ENCODE data around the gene NT5M.

NT5M gene

GRCh38 chr17:17343896-17344506 is 40.8 kb downstream of the NT5M start:
- Histone ChIP-seq H4K91ac (ENCODE audit: low read depth, low read length) (no peak overlapping the region), H3K4ac (ENCODE audit: low read depth, low read length) (no peak overlapping the region), H2BK120ac (ENCODE audit: insufficient read depth, low read length, poor library complexity) (no peak overlapping the region), H3K14ac (ENCODE audit: low read length) (no peak overlapping the region), H2AK5ac (ENCODE audit: low read length) (no peak overlapping the region), H4K12ac (ENCODE audit: low read depth, low read length) (no peak overlapping the region), H3K4me1 (ENCODE audit: control insufficient read depth in 1 of 2, insufficient read depth in 2 of 2, low read length in 2 of 2) (peaks cover under 1% of the 10 kb centered on the region in 2 experiments), H3K79me2 (ENCODE audit: control insufficient read depth, insufficient read depth, low read length, poor library complexity) (no peaks in the 10 kb centered on the region), H3K36me3 (ENCODE audit: control insufficient read depth in 1 of 2, insufficient read depth in 2 of 2, low read length in 2 of 2) (no peaks in the 10 kb centered on the region), H3K23ac (ENCODE audit: low read length) (no peak overlapping the region), H3K9me3 (ENCODE audit: insufficient read depth, low read depth, low read length) (no peaks in the 10 kb centered on the region), H3K9ac (ENCODE audit: low read length) (no peak overlapping the region), H3K27me3 (ENCODE audit: insufficient read depth, low read length) (no peaks in the 10 kb centered on the region), H3K4me2 (ENCODE audit: low read length) (no peak overlapping the region), H2BK12ac (ENCODE audit: low read length) (no peak overlapping the region), H3K4me3 (ENCODE audit: low read depth, low read length) (no peak overlapping the region), H4K8ac (ENCODE audit: low read depth, low read length) (no peak overlapping the region), H3K27ac (ENCODE audit: low read depth, low read length) (no peak overlapping the region), H2BK5ac (ENCODE audit: low read depth, low read length, poor library complexity) (no peak overlapping the region), H3K79me1 (ENCODE audit: low read length) (no peaks in the 10 kb centered on the region), H2AFZ (ENCODE audit: insufficient read depth, low read length, poor library complexity) (no peak overlapping the region), H3K18ac (ENCODE audit: low read length) (no peak overlapping the region)
- WGBS (ENCODE audit: extremely low coverage, insufficient coverage, insufficient read length) = no CpG with 5 or more reads among the region's 14 CpGs
- DNase-seq = no peak

- Histone ChIP-seq H2AK5ac (ENCODE audit: low read length) (no peak overlapping the region), H3K9me3 (ENCODE audit: insufficient read depth, low read depth, low read length) (no peaks in the 10 kb centered on the region), H4K8ac (ENCODE audit: low read depth, low read length) (no peak overlapping the region), H3K4me1 (ENCODE audit: control insufficient read depth in 1 of 2, insufficient read depth in 2 of 2, low read length in 2 of 2) (peaks cover 5 to 7% of the 10 kb centered on the region in 2 experiments), H3K4me2 (ENCODE audit: low read length) (no peak overlapping the region), H3K27me3 (ENCODE audit: insufficient read depth, low read length) (no peaks in the 10 kb centered on the region), H3K27ac (ENCODE audit: low read depth, low read length) (no peak overlapping the region), H2BK12ac (ENCODE audit: low read length) (no peak overlapping the region), H3K79me2 (ENCODE audit: control insufficient read depth, insufficient read depth, low read length, poor library complexity) (no peaks in the 10 kb centered on the region), H2BK120ac (ENCODE audit: insufficient read depth, low read length, poor library complexity) (no peak overlapping the region), H4K12ac (ENCODE audit: low read depth, low read length) (no peak overlapping the region), H3K4me3 (ENCODE audit: low read depth, low read length) (no peak overlapping the region), H4K91ac (ENCODE audit: low read depth, low read length) (no peak overlapping the region), H3K14ac (ENCODE audit: low read length) (no peak overlapping the region), H3K36me3 (ENCODE audit: control insufficient read depth in 1 of 2, insufficient read depth in 2 of 2, low read length in 2 of 2) (no peaks in the 10 kb centered on the region), H2AFZ (ENCODE audit: insufficient read depth, low read length, poor library complexity) (no peak overlapping the region), H3K4ac (ENCODE audit: low read depth, low read length) (no peak overlapping the region), H3K18ac (ENCODE audit: low read length) (no peak overlapping the region), H3K9ac (ENCODE audit: low read length) (no peak overlapping the region), H3K79me1 (ENCODE audit: low read length) (peaks cover 1% of the 10 kb centered on the region), H2BK5ac (ENCODE audit: low read depth, low read length, poor library complexity) (no peak overlapping the region), H3K23ac (ENCODE audit: low read length) (no peak overlapping the region)
- no CpG with 5 or more reads among the region's 14 CpGs for WGBS (ENCODE audit: extremely low coverage, insufficient coverage, insufficient read length)
- no peak for DNase-seq
Measured at GRCh38 chr17:17344507-17345293, 41.5 kb downstream of the NT5M start.

DNA sequence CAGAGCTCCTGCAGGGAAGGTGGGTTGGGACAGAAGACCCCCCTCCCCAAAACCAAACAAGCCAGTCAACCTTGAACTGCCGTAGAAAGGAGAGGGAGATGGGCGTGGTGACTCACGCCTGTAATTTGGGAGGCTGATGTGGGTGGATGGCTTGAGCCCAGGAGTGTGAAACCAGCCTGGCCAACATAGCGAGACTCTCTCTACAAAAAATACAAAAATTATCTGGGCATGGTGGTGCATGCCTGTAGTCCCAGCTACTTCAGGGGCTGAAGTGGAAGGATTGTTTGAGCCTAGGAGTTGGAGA is 42.1 kb downstream of the NT5M start:
- WGBS (ENCODE audit: extremely low coverage, insufficient coverage, insufficient read length) = no CpG with 5 or more reads among the region's 4 CpGs
- Histone ChIP-seq H3K79me2 (ENCODE audit: control insufficient read depth, insufficient read depth, low read length, poor library complexity) (no peaks in the 10 kb centered on the region), H3K36me3 (ENCODE audit: control insufficient read depth in 1 of 2, insufficient read depth in 2 of 2, low read length in 2 of 2) (no peaks in the 10 kb centered on the region), H3K4ac (ENCODE audit: low read depth, low read length) (no peak overlapping the region), H3K27me3 (ENCODE audit: insufficient read depth, low read length) (no peaks in the 10 kb centered on the region), H3K4me1 (ENCODE audit: control insufficient read depth in 1 of 2, insufficient read depth in 2 of 2, low read length in 2 of 2) (peaks cover 9 to 10% of the 10 kb centered on the region in 2 experiments), H3K79me1 (ENCODE audit: low read length) (peaks cover 2% of the 10 kb centered on the region), H4K12ac (ENCODE audit: low read depth, low read length) (no peak overlapping the region), H3K9me3 (ENCODE audit: insufficient read depth, low read depth, low read length) (no peaks in the 10 kb centered on the region), H3K23ac (ENCODE audit: low read length) (no peak overlapping the region), H3K27ac (ENCODE audit: low read depth, low read length) (no peak overlapping the region), H4K91ac (ENCODE audit: low read depth, low read length) (no peak overlapping the region), H3K18ac (ENCODE audit: low read length) (no peak overlapping the region), H3K4me2 (ENCODE audit: low read length) (no peak overlapping the region), H3K14ac (ENCODE audit: low read length) (no peak overlapping the region), H2AK5ac (ENCODE audit: low read length) (no peak overlapping the region), H2AFZ (ENCODE audit: insufficient read depth, low read length, poor library complexity) (no peak overlapping the region), H3K4me3 (ENCODE audit: low read depth, low read length) (no peak overlapping the region), H2BK5ac (ENCODE audit: low read depth, low read length, poor library complexity) (no peak overlapping the region), H3K9ac (ENCODE audit: low read length) (no peak overlapping the region), H2BK120ac (ENCODE audit: insufficient read depth, low read length, poor library complexity) (no peak overlapping the region), H4K8ac (ENCODE audit: low read depth, low read length) (no peak overlapping the region), H2BK12ac (ENCODE audit: low read length) (no peak overlapping the region)
- no peak for DNase-seq

- H4K91ac ChIP-seq (ENCODE audit: low read depth, low read length) = no peak overlapping the region
- no peaks in the 10 kb centered on the region for H3K79me2 ChIP-seq (ENCODE audit: control insufficient read depth, insufficient read depth, low read length, poor library complexity)
- no peak overlapping the region for H2AFZ ChIP-seq (ENCODE audit: insufficient read depth, low read length, poor library complexity)
- H3K27me3 ChIP-seq (ENCODE audit: insufficient read depth, low read length) = no peaks in the 10 kb centered on the region
- no peak overlapping the region for H4K8ac ChIP-seq (ENCODE audit: low read depth, low read length)
- DNase-seq = no peak
- no CpG with 5 or more reads among the region's 14 CpGs for WGBS (ENCODE audit: extremely low coverage, insufficient coverage, insufficient read length)
- peaks cover 15 to 16% of the 10 kb centered on the region in 2 experiments for H3K4me1 ChIP-seq (ENCODE audit: control insufficient read depth in 1 of 2, insufficient read depth in 2 of 2, low read length in 2 of 2)
- H4K12ac ChIP-seq (ENCODE audit: low read depth, low read length) = no peak overlapping the region
- H2AK5ac ChIP-seq (ENCODE audit: low read length) = no peak overlapping the region
- H3K4me3 ChIP-seq (ENCODE audit: low read depth, low read length) = no peak overlapping the region
- H3K23ac ChIP-seq (ENCODE audit: low read length) = no peak overlapping the region
- H2BK12ac ChIP-seq (ENCODE audit: low read length) = no peak overlapping the region
- H2BK120ac ChIP-seq (ENCODE audit: insufficient read depth, low read length, poor library complexity) = no peak overlapping the region
- H3K27ac ChIP-seq (ENCODE audit: low read depth, low read length) = no peak overlapping the region
- no peak overlapping the region for H3K4me2 ChIP-seq (ENCODE audit: low read length)
- no peak overlapping the region for H3K4ac ChIP-seq (ENCODE audit: low read depth, low read length)
- H3K9me3 ChIP-seq (ENCODE audit: insufficient read depth, low read depth, low read length) = no peaks in the 10 kb centered on the region
- no peak overlapping the region for H3K9ac ChIP-seq (ENCODE audit: low read length)
- no peak overlapping the region for H3K18ac ChIP-seq (ENCODE audit: low read length)
- H3K36me3 ChIP-seq (ENCODE audit: control insufficient read depth in 1 of 2, insufficient read depth in 2 of 2, low read length in 2 of 2) = no peaks in the 10 kb centered on the region
- H2BK5ac ChIP-seq (ENCODE audit: low read depth, low read length, poor library complexity) = no peak overlapping the region
- H3K79me1 ChIP-seq (ENCODE audit: low read length) = peaks cover 4% of the 10 kb centered on the region
- H3K14ac ChIP-seq (ENCODE audit: low read length) = no peak overlapping the region
Measured at GRCh38 chr17:17345686-17346427, 42.7 kb downstream of the NT5M start.
